GM23248 (cell line): Measurements from ENCODE around the gene HIC1. TPM values are rescaled to one million over a fixed set of nuclear protein-coding genes. Genes with fewer than 3 reads are reported as not detected.
A peak's percentile ranks its signal among the peaks of the same experiment; 100 is the strongest.

Experiments
- DNase-seq: peaks from one replicate; pipeline ENCODE4 v3.0.0-alpha.2; 2015
- H2AFZ ChIP-seq: fragments of 200-600 bp; sonication (generic); 2 replicates; pipeline ENCODE4 v1.6.1; 2016; ENCODE audit warnings: antibody characterized with exemption
- H3F3A ChIP-seq: fragments of 200-600 bp; sonication (generic); 2 replicates; pipeline ENCODE4 v1.6.1; 2016; ENCODE audit warnings: mild to moderate bottlenecking, antibody characterized with exemption, mixed run types; ENCODE audit not compliant: insufficient read depth
- H3K27ac ChIP-seq: fragments of 200-600 bp; sonication (generic); 2 replicates; pipeline ENCODE4 v1.5.1; 2016; ENCODE audit warnings: mild to moderate bottlenecking
- H3K27me3 ChIP-seq: fragments of 200-600 bp; sonication (generic); replicated peaks from 2 replicates; pipeline ENCODE4 v1.6.1; 2016; ENCODE audit warnings: mild to moderate bottlenecking; ENCODE audit not compliant: insufficient read depth
- H3K36me3 ChIP-seq: fragments of 200-600 bp; sonication (generic); 2 replicates; pipeline ENCODE4 v1.6.1; 2016; ENCODE audit warnings: low read depth, mild to moderate bottlenecking
- H3K4me1 ChIP-seq: fragments of 200-600 bp; sonication (generic); 2 replicates; pipeline ENCODE4 v1.6.1; 2016; ENCODE audit warnings: mild to moderate bottlenecking; ENCODE audit not compliant: insufficient read depth
- H3K4me2 ChIP-seq: fragments of 200-600 bp; sonication (generic); one replicate; pipeline ENCODE4 v1.6.1; 2016; ENCODE audit warnings: mild to moderate bottlenecking; ENCODE audit not compliant: unreplicated experiment
- H3K4me3 ChIP-seq: fragments of 200-600 bp; sonication (generic); 2 replicates; pipeline ENCODE4 v1.5.1; 2016; ENCODE audit warnings: mild to moderate bottlenecking
- H3K79me2 ChIP-seq: fragments of 200-600 bp; sonication (generic); 2 replicates; pipeline ENCODE4 v1.6.1; 2016; ENCODE audit warnings: mild to moderate bottlenecking; ENCODE audit not compliant: insufficient read depth
- H3K9ac ChIP-seq: fragments of 200-600 bp; sonication (generic); 2 replicates; pipeline ENCODE4 v1.6.1; 2016; ENCODE audit warnings: mild to moderate bottlenecking
- H3K9me2 ChIP-seq: fragments of 200-600 bp; sonication (generic); 2 replicates; pipeline ENCODE4 v1.6.1; 2016; ENCODE audit warnings: mixed run types, mild to moderate bottlenecking, moderate library complexity; ENCODE audit not compliant: insufficient read depth
- H3K9me3 ChIP-seq: fragments of 200-600 bp; sonication (generic); one replicate; pipeline ENCODE4 v1.6.1; 2017; ENCODE audit warnings: low read depth
- H4K20me1 ChIP-seq: fragments of 200-600 bp; sonication (generic); 2 replicates; pipeline ENCODE4 v1.6.0; 2016; ENCODE audit not compliant: insufficient read depth
- EZH2 ChIP-seq: fragments of 200-600 bp; sonication (generic); IDR thresholded peaks from 2 replicates; pipeline ENCODE4 v1.6.1; 2018; ENCODE audit warnings: antibody characterized with exemption, mild to moderate bottlenecking; ENCODE audit not compliant: insufficient read depth, poor library complexity, severe bottlenecking
- EZH2phosphoT487 ChIP-seq: fragments of 200-600 bp; sonication (generic); IDR thresholded peaks from 2 replicates; pipeline ENCODE4 v1.6.1; 2018; ENCODE audit warnings: antibody characterized with exemption, moderate library complexity, mild to moderate bottlenecking, low read depth; ENCODE audit not compliant: insufficient read depth
- WGBS, 2 experiments: methylation state at CpG; one replicate each; pipeline ENCODE4 v1.1.6; 2015 to 2017; ENCODE audit warnings: low lambda C conversion rate in 2 of 2, low coverage in 1 of 2; ENCODE audit errors: missing lambda C conversion rate in 2 of 2; 5-methylcytosine and 5-hydroxymethylcytosine counted together
- in situ Hi-C: fragments of 300-500 bp; cut with MboI; formaldehyde crosslinking; loops from 2 replicates; pipeline ENCODE4 v1.15.0; 2020
- polyA plus RNA-seq: library from polyadenylated mRNA; unstranded; fragments of >200 nt; fragmentation: Nextera tagmentation; extraction: Ambion mirVana; gene quantifications from 2 replicates; pipeline ENCODE4 v1.2.1, GENCODE V29; 2016
- total RNA-seq: library from RNA; depleted of rRNA; stranded (reverse); fragments of >200 nt; shearing (Covaris generic); gene quantifications from 2 replicates; pipeline ENCODE4 v1.2.3, GENCODE V29; 2014

Gene HIC1
- total and polyA plus RNA-seq, 2 experiments from 2014 or later, result 1.6 to 35.0 TPM

- Histone ChIP-seq H3K4me3 (no peak overlapping the region), H4K20me1 (no peaks in the 10 kb centered on the region), H3K27me3 (no peaks in the 10 kb centered on the region), H3K36me3 (no peaks in the 10 kb centered on the region; the same call in 1 of the 2 replicates), H3K9ac (peak overlapping the region; percentile 72), H3K4me1 (peaks cover 76% of the 10 kb centered on the region), H3F3A (peaks cover 70% of the 10 kb centered on the region), H3K9me2 (no peaks in the 10 kb centered on the region), H3K4me2 (no peak overlapping the region), H2AFZ (no peak overlapping the region), H3K9me3 (no peaks in the 10 kb centered on the region), H3K79me2 (peaks cover 19% of the 10 kb centered on the region), H3K27ac (peak overlapping the region; percentile 96)
- TF ChIP-seq EZH2phosphoT487 (no peak), EZH2 (no peak)
- in situ Hi-C loops, result loop anchor here (10.0 kb wide), 1 partner anchor 180 kb away; no protein-coding TSS in a partner anchor
- WGBS, 2 experiments, result 76 to 80% methylated on average over 6 of the region's 6 CpGs
- no peak for DNase-seq
Observed at GRCh38 chr17:2064520-2064971, 9.6 kb downstream of the HIC1 start.

- peaks cover 71% of the 10 kb centered on the region for H3F3A ChIP-seq
- DNase-seq, result peak; percentile 85
- no peak overlapping the region for H2AFZ ChIP-seq
- no peaks in the 10 kb centered on the region for H4K20me1 ChIP-seq
- H3K9me3 ChIP-seq, result no peaks in the 10 kb centered on the region
- no peaks in the 10 kb centered on the region for H3K27me3 ChIP-seq
- H3K4me1 ChIP-seq, result peaks cover 76% of the 10 kb centered on the region
- WGBS, 2 experiments, result 83 to 88% methylated on average over 23 to 24 of the region's 24 CpGs
- no peak overlapping the region for H3K4me2 ChIP-seq
- no peaks in the 10 kb centered on the region for H3K36me3 ChIP-seq
- in situ Hi-C loops, result loop anchor here (10.0 kb wide), 1 partner anchor 180 kb away; no protein-coding TSS in a partner anchor
- TF ChIP-seq EZH2 (no peak), EZH2phosphoT487 (no peak)
- H3K27ac ChIP-seq, result peak overlapping the region; percentile 96
- peaks cover 12% of the 10 kb centered on the region for H3K79me2 ChIP-seq
- H3K9me2 ChIP-seq, result no peaks in the 10 kb centered on the region
- H3K4me3 ChIP-seq, result no peak overlapping the region
- H3K9ac ChIP-seq, result peak overlapping the region; percentile 73
Observed at GRCh38 chr17:2064980-2065785, 10.3 kb downstream of the HIC1 start.

GRCh38 chr17:2065949-2066400, 11.1 kb downstream of the HIC1 start:
- peaks cover 76% of the 10 kb centered on the region for H3K4me1 ChIP-seq
- TF ChIP-seq EZH2, result no peak
- 0 out of 2 replicates have a peak, but pooled peaks have one; percentile 40 for TF ChIP-seq EZH2phosphoT487
- in situ Hi-C loops, result loop anchor here (10.0 kb wide), 1 partner anchor 179 kb away; no protein-coding TSS in a partner anchor
- no peaks in the 10 kb centered on the region for H3K9me2 ChIP-seq
- H3K27me3 ChIP-seq, result no peaks in the 10 kb centered on the region
- H3F3A ChIP-seq, result peaks cover 71% of the 10 kb centered on the region
- peak overlapping the region; percentile 96 for H3K27ac ChIP-seq
- no peak overlapping the region for H3K4me3 ChIP-seq
- H4K20me1 ChIP-seq, result no peaks in the 10 kb centered on the region
- H3K9ac ChIP-seq, result peak overlapping the region; percentile 73
- H3K9me3 ChIP-seq, result no peaks in the 10 kb centered on the region
- H3K4me2 ChIP-seq, result peak overlapping the region; percentile 13
- no peaks in the 10 kb centered on the region for H3K36me3 ChIP-seq
- H3K79me2 ChIP-seq, result peaks cover 4% of the 10 kb centered on the region
- WGBS, 2 experiments, result 58% methylated on average over 10 of the region's 10 CpGs
- DNase-seq, result no peak
- H2AFZ ChIP-seq, result no peak overlapping the region

- Histone ChIP-seq H3K4me1 (peaks cover 71% of the 10 kb centered on the region), H3K79me2 (no peaks in the 10 kb centered on the region; the same call in 1 of the 2 replicates), H3K4me2 (peak overlapping the region; percentile 37), H3K4me3 (no peak overlapping the region), H3K9me2 (no peaks in the 10 kb centered on the region), H3K9me3 (no peaks in the 10 kb centered on the region), H3K36me3 (no peaks in the 10 kb centered on the region), H3K27ac (peak overlapping the region; percentile 96), H3K9ac (peak overlapping the region; percentile 73), H2AFZ (no peak overlapping the region), H3F3A (peaks cover 62% of the 10 kb centered on the region), H3K27me3 (no peaks in the 10 kb centered on the region), H4K20me1 (no peaks in the 10 kb centered on the region)
- in situ Hi-C loops, result loop anchor here (10.0 kb wide), 1 partner anchor 178 kb away; no protein-coding TSS in a partner anchor
- WGBS, 2 experiments, result 76 to 78% methylated on average over 14 of the region's 14 CpGs
- no peak for TF ChIP-seq EZH2
- no peak for TF ChIP-seq EZH2phosphoT487
- DNase-seq, result no peak
Observed at GRCh38 chr17:2067048-2067561, 12.2 kb downstream of the HIC1 start.
